K562 treated with DMSO at 1 percent for 4 hours (cell line): ENCODE measurements around the gene ZNF622. TPM values are rescaled to one million over a fixed set of nuclear protein-coding genes. Genes with fewer than 3 reads are reported as not detected.

Experiments
- total RNA-seq: library from RNA; unstranded; fragments of 300-600 nt; gene quantifications from 2 replicates; pipeline ENCODE4 v1.2.3, GENCODE V29; 2022; ENCODE audit not compliant: insufficient read depth

The ZNF622 gene, protein sequence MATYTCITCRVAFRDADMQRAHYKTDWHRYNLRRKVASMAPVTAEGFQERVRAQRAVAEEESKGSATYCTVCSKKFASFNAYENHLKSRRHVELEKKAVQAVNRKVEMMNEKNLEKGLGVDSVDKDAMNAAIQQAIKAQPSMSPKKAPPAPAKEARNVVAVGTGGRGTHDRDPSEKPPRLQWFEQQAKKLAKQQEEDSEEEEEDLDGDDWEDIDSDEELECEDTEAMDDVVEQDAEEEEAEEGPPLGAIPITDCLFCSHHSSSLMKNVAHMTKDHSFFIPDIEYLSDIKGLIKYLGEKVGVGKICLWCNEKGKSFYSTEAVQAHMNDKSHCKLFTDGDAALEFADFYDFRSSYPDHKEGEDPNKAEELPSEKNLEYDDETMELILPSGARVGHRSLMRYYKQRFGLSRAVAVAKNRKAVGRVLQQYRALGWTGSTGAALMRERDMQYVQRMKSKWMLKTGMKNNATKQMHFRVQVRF
- 61.7 and 68.0 TPM in 2 replicates for total RNA-seq

GRCh38 chr5:16465544-16466432 lies at the start of gene ZNF622:
ZNF622 (minus strand) TSS chr5:16465800; CDS start chr5:16465665, 135 bp downstream.

Other genes with a start within 250 kb of the ZNF622 start
- not detected in 2 replicates for gene RETREG1, start 151.2 kb upstream of the ZNF622 start, total RNA-seq